ENCODE data around the gene TEX13A.

- TF ChIP-seq, protein P1, sequence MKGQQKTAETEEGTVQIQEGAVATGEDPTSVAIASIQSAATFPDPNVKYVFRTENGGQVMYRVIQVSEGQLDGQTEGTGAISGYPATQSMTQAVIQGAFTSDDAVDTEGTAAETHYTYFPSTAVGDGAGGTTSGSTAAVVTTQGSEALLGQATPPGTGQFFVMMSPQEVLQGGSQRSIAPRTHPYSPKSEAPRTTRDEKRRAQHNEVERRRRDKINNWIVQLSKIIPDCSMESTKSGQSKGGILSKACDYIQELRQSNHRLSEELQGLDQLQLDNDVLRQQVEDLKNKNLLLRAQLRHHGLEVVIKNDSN (CRISPR knock-in tag; IDR thresholded peaks at IDR 0.05), result no peak
- TF ChIP-seq JUN (CRISPR knock-in tag; IDR thresholded peaks at IDR 0.05), result no peak
These were observed 43.3 kb upstream of the TEX13A start for GRCh38 chrX:105263801-105264200.

All from WTC11 (cell line).